Motor neuron (in vitro differentiated cells): Measurements from ENCODE around the gene COX7A2L. TPM values are rescaled to one million over a fixed set of nuclear protein-coding genes. Genes with fewer than 3 reads are reported as not detected.

Experiments
- ATAC-seq, 8 experiments: fragments of 200-7000 bp; cut with Tn5 transposase; replicated peaks in 6 of 8; 2 replicates each; pipeline ENCODE4 v1.8.0; 2021; ENCODE audit warnings: mild to moderate bottlenecking in 8 of 8, moderate library complexity in 8 of 8
- H3K27ac ChIP-seq, 2 donors: fragments of 250-450 bp; sonication (Bioruptor Pico); 2 replicates each; pipeline ENCODE4 v1.9.0; 2021; ENCODE audit warnings: antibody characterized with exemption in 2 of 2, mild to moderate bottlenecking in 2 of 2, moderate library complexity in 1 of 2
- H3K4me1 ChIP-seq, 2 donors: fragments of 250-450 bp; sonication (Bioruptor Pico); replicated peaks in 1 of 2; 2 replicates each; pipeline ENCODE4 v1.6.1; 2021; ENCODE audit warnings: antibody characterized with exemption in 2 of 2, mild to moderate bottlenecking in 2 of 2, moderate library complexity in 1 of 2
- H3K4me3 ChIP-seq, 5 donors: fragments of 250-450 bp; sonication (Bioruptor Pico); 2 replicates each; pipeline ENCODE4 v1.9.0; 2021; ENCODE audit warnings: antibody characterized with exemption in 5 of 5, mild to moderate bottlenecking in 5 of 5, moderate library complexity in 4 of 5
- WGBS, 10 experiments: fragments of 450-650 bp; shearing (Covaris generic); methylation state at CpG; one replicate each; pipeline ENCODE4 v1.0.0; 2022; 5-methylcytosine and 5-hydroxymethylcytosine counted together
- in situ Hi-C, 9 experiments: fragments of 400-800 bp; cut with MboI; loops; one replicate each; pipeline ENCODE4 v1.15.0; 2021; ENCODE audit warnings: low sequenced_read_pairs in 9 of 9, low pct_unique_long_range_greater_than_20kb in 2 of 9; ENCODE audit not compliant: unreplicated experiment in 9 of 9
- total RNA-seq, 8 experiments: library from RNA; unstranded; fragments of 300-600 nt; gene quantifications; 2 replicates each; pipeline versions ENCODE4 v1.2.3 to v1.2.4, GENCODE V29; 2022

Gene COX7A2L
- total RNA-seq, 8 experiments from 2014 or later = 97.5 to 299 (median 176) TPM

DNA sequence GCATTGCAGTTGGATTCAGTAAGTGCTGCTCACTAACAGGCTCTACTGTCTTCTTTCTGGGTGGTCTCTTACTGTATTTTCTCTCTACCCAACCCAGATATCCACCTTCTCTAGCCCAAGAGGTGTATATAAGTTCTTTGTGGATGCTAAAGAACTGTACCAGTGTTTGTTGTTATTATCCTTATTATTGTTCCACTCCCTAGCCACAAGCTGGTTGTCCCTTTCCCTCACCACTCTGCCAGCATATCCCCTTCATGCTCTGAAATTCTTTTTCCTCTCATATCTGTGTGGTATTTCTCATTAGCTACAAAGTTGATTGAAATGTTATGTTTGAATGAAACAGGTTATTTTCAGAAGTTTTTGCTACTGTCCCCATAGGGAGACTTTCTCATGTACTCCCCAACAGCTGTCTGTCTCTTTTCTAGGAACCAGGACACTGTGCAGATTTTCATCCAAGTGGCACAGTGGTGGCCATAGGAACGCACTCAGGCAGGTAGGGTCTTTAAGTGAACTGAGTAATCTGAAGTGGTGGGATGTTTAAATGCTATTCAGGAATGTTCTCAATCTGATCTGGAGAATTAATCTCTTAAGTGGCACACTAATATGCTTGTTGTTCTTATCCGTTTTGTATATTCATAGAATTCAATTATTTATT is 56.8 kb downstream of the COX7A2L start:
- WGBS, 10 experiments = 83 to 100% (median 100%) methylated on average over 1 to 2 of the region's 2 CpGs; no CpG with 5 or more reads in 4 of the 10 experiments
- no peak overlapping the region for H3K4me3 ChIP-seq
- no peak overlapping the region for H3K27ac ChIP-seq
- in situ Hi-C loops = loop anchor here in 3 of 9 experiments (25.0 kb wide), 2 partner anchors 192 to 442 kb away; no protein-coding TSS in a partner anchor
- no peak for ATAC-seq
- no peaks in the 10 kb centered on the region for H3K4me1 ChIP-seq

DNA sequence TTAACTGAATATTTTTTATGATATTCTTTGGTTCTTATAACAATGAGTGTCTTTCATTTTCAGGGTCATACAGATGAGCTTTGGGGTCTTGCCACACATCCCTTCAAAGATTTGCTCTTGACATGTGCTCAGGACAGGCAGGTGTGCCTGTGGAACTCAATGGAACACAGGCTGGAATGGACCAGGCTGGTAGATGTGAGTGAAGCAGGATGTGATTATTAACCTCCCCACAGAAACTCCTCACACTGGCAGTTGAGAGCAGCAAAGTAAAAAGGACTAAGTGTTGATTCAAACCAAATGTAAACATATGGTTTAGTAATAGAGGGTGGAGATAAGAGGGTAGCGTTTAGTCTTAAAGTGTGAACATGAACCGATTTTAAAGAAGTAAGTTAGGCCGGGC is 57.8 kb downstream of the COX7A2L start:
- WGBS, 10 experiments = 93 to 100% (median 100%) methylated on average over 1 to 2 of the region's 3 CpGs; no CpG with 5 or more reads in 6 of the 10 experiments
- no peak overlapping the region for H3K27ac ChIP-seq
- in situ Hi-C loops = loop anchor here in 3 of 9 experiments (25.0 kb wide), 2 partner anchors 191 to 441 kb away; no protein-coding TSS in a partner anchor
- no peak overlapping the region for H3K4me3 ChIP-seq
- H3K4me1 ChIP-seq = no peaks in the 10 kb centered on the region
- ATAC-seq = no peak

DNA sequence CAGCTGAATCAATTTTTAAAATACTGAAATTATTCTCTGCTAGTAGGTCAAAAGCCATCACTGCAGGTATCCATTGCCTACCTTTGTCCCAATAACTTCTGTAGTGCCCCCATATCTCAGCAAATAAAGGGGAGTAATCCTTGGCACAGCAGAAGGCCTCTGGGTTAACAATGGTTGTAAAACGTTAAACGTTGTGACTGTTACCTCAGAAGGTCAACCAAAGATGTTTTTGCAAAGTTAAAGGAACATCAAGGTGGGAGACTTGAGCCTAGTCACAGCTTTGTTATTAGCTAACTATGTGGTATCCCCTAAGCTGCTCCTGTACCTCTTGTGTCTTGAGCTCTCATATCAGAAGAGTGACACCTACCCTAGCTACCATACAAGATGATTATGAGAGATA is 60.5 kb downstream of the COX7A2L start:
- Histone ChIP-seq H3K4me1 (no peaks in the 10 kb centered on the region), H3K4me3 (no peak overlapping the region), H3K27ac (no peak overlapping the region)
- in situ Hi-C loops = loop anchor here in 3 of 9 experiments (25.0 kb wide), 2 partner anchors 188 to 438 kb away; no protein-coding TSS in a partner anchor
- ATAC-seq = no peak
- WGBS, 10 experiments = 77 to 100% methylated on average over 2 of the region's 2 CpGs; no CpG with 5 or more reads in 8 of the 10 experiments

Other genes with a start within 250 kb of the COX7A2L start
- 10 to 100 TPM; 24.1 to 94.3 (median 45.2) TPM for gene EML4, start 191.9 kb downstream of the COX7A2L start, total RNA-seq
- gene KCNG3, start 132.8 kb upstream of the COX7A2L start, total RNA-seq = 1 to 10 TPM in 2 of 8 experiments, under 1 TPM in 6; 0.10 to 2.6 (median 0.65) TPM
- gene MTA3, start 207.4 kb upstream of the COX7A2L start, total RNA-seq = 10 to 100 TPM; 23.1 to 85.9 (median 34.6) TPM